Rectal smooth muscle tissue (tissue), 1 donor: ENCODE data around the gene CIC.

Source experiments
- H3K27ac ChIP-seq: one replicate; pipeline ENCODE4 v1.7.0; 2013; ENCODE audit warnings: low read depth, low read length, inconsistent platforms
- H3K27me3 ChIP-seq: one replicate; pipeline ENCODE4 v1.7.0; 2013; ENCODE audit warnings: low read length; ENCODE audit not compliant: control insufficient read depth, insufficient read depth
- H3K36me3 ChIP-seq: one replicate; pipeline ENCODE4 v1.7.0; 2013; ENCODE audit warnings: low read length; ENCODE audit not compliant: control insufficient read depth, insufficient read depth
- H3K4me1 ChIP-seq: one replicate; pipeline ENCODE4 v1.7.0; 2013; ENCODE audit warnings: low read length; ENCODE audit not compliant: control insufficient read depth, insufficient read depth
- H3K4me3 ChIP-seq: one replicate; pipeline ENCODE4 v1.7.0; 2013; ENCODE audit warnings: low read length
- H3K9ac ChIP-seq: one replicate; pipeline ENCODE4 v1.7.0; 2013; ENCODE audit warnings: low read length

CIC gene

DNA sequence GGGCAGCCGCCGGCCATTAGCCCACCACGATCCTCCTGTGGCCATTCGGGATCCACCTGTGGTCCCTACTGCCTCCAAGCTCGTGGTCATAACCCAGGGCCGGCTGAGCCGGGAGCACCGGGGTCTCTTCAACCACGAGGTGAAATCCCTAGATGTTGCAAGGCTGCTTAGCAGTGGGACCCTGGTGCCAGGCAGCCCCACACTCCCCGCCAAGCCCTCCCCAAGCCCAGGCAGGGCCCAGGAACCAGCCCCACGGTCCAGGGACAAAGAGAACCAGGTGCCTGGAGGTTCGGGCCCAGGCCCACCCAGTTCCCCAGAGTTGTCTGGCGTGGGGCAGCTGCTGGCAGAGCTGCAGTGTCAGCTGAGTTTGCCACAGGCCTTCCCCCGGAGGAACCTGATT is 40.6 kb downstream of the CIC start:
- Histone ChIP-seq H3K9ac (no peak overlapping the region), H3K4me3 (no peak overlapping the region), H3K27ac (no peak overlapping the region), H3K36me3 (no peaks in the 10 kb centered on the region), H3K27me3 (peaks cover 13% of the 10 kb centered on the region), H3K4me1 (no peaks in the 10 kb centered on the region)

DNA sequence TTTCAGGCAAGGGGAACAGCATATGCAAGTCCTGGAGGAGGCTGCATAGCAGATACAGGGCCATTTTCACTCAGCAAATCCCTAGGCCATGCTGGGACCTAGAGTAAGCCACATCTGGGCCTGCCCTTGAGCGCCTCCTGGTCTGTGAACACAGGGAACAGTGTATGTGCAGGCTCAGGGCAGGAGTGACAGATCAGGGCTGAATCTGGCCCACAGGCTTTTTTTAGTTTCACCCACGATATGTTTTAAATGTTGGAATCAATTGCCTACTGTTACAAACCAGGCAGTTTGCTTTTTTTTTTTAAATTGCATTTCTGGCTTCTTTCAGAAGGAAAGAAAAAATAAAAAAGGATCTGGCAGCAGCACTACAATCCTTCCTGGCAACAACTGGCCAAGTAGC is 42.6 kb downstream of the CIC start:
- H3K27ac ChIP-seq = no peak overlapping the region
- H3K36me3 ChIP-seq = no peaks in the 10 kb centered on the region
- no peak overlapping the region for H3K9ac ChIP-seq
- no peaks in the 10 kb centered on the region for H3K4me1 ChIP-seq
- no peak overlapping the region for H3K4me3 ChIP-seq
- peaks cover 13% of the 10 kb centered on the region for H3K27me3 ChIP-seq

DNA sequence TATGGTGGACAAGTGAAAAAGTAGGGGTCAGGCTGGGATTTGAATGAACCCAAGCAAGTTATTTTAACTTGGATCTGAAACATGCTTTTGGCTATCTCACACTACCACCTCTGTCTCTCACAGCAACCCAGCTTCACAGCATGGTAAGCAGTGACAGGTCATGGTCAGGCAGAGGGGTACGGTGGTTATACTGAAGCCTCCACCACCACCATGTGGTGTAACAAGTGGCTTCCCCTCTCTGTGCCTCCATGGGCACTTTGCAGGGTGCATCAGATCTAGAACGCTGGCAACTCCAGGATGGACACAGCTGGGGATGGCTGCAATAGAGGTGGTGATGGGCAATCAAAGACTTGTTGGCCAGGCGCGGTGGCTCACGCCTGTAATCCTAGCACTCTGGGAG is 43.3 kb downstream of the CIC start:
- H3K36me3 ChIP-seq = no peaks in the 10 kb centered on the region
- H3K27me3 ChIP-seq = peaks cover 13% of the 10 kb centered on the region
- no peak overlapping the region for H3K4me3 ChIP-seq
- no peaks in the 10 kb centered on the region for H3K4me1 ChIP-seq
- H3K9ac ChIP-seq = no peak overlapping the region
- no peak overlapping the region for H3K27ac ChIP-seq

DNA sequence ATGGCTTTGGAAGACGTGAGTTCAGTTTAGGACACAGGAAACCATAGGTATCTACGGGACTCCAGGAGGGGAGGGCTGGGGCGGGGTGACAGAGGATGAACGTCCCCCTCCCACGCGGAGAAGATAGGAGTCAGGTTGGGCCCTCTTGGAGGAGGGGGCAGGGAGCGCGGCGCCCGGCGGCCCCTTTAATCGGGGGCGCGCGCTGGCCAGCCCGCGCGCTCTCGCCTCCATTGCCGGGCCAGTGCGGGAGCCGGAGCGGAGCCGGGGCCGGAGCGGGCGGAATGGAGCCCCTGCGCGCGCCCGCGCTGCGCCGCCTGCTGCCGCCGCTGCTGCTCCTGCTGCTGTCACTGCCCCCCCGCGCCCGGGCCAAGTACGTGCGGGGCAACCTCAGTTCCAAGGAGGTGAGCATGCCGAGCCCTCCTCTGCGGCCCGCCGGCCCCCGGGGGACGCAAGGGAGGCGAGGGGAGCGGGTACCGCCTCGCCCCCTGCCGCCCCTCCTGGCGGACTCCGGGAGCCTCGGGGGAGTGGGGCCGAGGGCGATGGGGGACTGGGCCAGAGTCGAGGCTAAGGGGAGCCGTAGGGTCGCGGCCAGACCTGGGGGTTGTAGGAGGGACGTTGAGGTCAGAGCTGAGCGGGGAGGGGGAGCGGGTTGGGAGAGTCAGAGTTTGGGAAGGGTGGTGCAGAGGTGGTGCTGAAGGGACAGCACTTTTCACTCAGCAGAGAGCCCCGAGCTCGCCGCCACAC is 44.2 kb downstream of the CIC start, which contains the start of gene TMEM145:
Gene TMEM145, plus strand, starts transcription at position 214 of the 744 bp plus-strand sequence. Its CDS starts 68 bp downstream, at position 282.
- H3K9ac ChIP-seq = no peak within 1 kb of the TSS

DNA sequence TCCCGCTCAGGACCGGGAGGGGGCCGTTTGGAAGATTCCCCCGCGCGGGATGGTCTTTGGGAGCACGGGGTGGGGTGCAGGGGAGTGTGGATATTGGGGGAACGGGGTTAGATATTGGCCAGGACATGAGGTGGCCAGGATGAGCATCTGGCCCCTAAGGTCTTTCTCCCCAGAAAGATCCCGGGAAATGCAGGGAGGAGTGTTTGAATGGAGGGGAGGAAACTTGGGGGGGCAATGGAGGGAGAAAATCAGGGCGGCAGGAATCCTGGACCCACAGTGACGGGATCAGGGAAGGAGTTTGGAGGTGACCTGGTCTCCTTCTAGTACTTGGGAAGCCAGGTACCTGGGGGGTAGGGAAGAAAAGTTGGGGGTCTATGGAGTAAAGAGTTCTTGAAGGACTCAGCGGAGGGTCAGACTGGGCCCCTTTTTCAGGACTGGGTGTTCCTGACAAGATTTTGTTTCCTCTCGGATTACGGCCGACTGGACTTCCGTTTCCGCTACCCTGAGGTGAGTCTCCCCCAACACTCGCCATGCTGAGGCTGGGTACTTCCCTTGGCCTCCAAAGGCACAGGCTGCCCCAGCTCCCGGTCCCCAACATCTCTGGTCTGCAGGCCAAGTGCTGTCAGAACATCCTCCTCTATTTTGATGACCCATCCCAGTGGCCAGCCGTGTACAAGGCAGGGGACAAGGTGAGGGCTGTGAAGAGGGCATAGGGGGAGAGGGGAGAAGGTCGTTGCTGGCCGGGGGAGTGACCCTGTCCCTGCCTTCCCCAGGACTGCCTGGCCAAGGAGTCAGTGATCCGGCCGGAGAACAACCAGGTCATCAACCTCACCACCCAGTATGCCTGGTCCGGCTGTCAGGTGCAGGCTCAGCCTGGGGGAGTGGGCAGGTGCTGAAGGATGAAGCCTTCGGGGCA is 45.0 kb downstream of the CIC start:
- no peak overlapping the region for H3K27ac ChIP-seq
- no peaks in the 10 kb centered on the region for H3K36me3 ChIP-seq
- H3K27me3 ChIP-seq = peaks cover 13% of the 10 kb centered on the region
- no peak overlapping the region for H3K4me3 ChIP-seq
- no peaks in the 10 kb centered on the region for H3K4me1 ChIP-seq
- no peak overlapping the region for H3K9ac ChIP-seq

More for the DNA sequence above, 44.2 kb downstream of the CIC start, which contains the start of gene TMEM145:
- H3K27ac ChIP-seq = no peak within 1 kb of the TSS
- H3K27me3 ChIP-seq = peaks cover 13% of the 10 kb centered on the region
- H3K4me1 ChIP-seq = no peaks in the 10 kb centered on the region
- no peaks in the 10 kb centered on the region for H3K36me3 ChIP-seq
- peak within 1 kb of the TSS; percentile 25 for H3K4me3 ChIP-seq

DNA sequence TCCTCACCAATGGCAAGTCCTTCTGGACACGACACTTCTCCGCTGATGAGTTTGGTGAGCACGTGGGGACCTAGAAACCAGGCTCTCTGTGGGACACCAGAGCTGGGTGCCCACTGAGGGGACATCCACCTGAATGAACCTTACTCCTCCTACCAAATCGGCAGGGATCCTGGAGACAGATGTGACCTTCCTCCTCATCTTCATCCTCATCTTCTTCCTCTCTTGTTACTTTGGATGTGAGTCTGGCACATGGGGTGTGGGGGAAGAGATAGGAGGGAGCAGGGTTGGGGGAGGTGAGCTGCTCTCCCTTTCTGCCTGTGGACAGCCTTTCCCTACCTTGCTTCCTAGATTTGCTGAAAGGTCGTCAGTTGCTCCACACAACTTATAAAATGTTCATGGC is 46.0 kb downstream of the CIC start:
- Histone ChIP-seq H3K36me3 (no peaks in the 10 kb centered on the region), H3K9ac (no peak overlapping the region), H3K4me3 (no peak overlapping the region), H3K4me1 (no peaks in the 10 kb centered on the region), H3K27ac (no peak overlapping the region), H3K27me3 (peaks cover 10% of the 10 kb centered on the region)

DNA sequence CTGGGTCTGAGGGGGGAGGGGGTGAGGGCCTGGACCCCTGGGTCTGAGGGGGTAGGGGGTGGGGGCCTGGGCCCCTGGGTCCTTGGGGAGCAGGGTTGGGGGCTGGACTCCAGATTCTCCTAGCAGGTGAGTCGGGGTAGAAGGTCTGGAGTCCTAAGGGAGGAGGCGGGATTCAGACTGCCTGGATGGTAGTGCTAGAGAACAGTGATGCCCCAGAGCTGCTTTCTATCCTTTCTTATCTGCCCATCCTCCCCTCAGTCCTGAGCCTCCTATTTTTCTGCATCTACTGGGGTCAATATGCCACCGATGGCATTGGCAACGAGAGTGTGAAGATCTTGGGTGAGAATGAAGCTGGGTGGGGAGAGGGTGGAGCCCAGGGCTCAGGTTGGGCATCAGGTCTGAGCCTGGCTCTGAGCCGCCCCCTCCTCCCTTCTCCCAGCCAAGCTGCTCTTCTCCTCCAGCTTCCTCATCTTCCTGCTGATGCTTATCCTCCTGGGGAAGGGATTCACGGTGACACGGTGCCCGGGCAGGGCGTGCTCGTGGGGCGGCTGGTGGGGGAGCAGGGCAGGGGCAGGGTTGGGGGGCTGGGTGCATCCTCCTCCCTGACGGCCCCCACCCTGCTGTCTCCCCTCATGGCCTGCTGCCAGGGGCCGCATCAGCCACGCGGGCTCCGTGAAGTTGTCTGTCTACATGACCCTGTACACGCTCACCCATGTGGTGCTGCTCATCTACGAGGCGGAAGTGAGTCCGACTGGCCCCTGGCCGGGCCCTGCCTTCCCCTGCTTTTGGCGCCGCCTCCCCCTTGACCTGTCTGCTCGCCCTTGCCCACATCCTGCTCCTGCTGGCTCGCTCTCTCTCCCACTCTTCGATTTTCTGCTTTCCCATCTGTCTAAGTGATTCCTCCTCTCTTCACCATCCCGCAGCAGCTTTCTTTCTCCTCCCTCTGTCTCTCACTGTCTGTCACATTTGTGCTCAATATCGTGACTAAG is 47.5 kb downstream of the CIC start:
- H3K9ac ChIP-seq = no peak overlapping the region
- no peaks in the 10 kb centered on the region for H3K36me3 ChIP-seq
- peaks cover 10% of the 10 kb centered on the region for H3K27me3 ChIP-seq
- no peak overlapping the region for H3K4me3 ChIP-seq
- no peak overlapping the region for H3K27ac ChIP-seq
- H3K4me1 ChIP-seq = no peaks in the 10 kb centered on the region

DNA sequence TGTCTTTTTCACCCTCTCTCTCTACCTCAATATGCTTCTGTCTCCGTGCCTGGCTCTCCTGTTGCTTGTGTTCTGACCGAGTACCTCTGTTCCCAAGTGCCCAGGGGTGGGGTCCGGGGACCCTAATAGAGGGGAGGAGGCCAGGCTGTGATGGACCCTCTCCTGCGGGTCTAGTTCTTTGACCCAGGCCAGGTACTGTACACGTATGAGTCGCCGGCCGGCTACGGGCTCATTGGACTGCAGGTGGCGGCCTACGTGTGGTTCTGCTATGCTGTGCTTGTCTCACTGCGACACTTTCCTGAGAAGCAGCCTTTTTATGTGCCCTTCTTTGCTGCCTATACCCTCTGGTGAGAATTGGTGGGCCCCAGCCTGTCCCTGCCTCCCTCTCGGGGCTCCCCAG is 48.5 kb downstream of the CIC start:
- Histone ChIP-seq H3K27me3 (peaks cover 10% of the 10 kb centered on the region), H3K36me3 (no peaks in the 10 kb centered on the region), H3K27ac (no peak overlapping the region)

DNA sequence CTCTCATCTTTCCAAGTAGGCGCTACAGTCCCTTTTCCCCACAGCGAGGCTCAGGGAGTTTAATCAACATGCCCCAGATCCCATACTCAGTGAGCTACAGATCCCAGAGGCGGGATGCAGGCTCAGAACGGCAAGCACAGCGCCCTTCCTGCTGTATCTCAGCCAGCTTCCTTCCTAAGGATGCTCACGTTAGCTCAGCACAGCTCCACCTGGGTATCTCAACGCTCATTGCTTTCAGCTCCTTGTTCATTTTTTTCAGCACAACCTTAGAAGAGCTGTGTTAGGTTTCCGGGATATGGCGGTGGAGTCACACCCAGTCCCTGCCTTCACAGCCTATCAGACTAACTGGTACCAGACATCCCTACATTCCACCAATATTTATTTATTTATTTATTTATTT is 53.3 kb downstream of the CIC start:
- Histone ChIP-seq H3K36me3 (no peaks in the 10 kb centered on the region), H3K4me1 (peaks cover 9% of the 10 kb centered on the region), H3K4me3 (no peak overlapping the region), H3K9ac (no peak overlapping the region), H3K27me3 (peaks cover 10% of the 10 kb centered on the region), H3K27ac (no peak overlapping the region)

More for the DNA sequence above, 48.5 kb downstream of the CIC start:
- Histone ChIP-seq H3K4me1 (no peaks in the 10 kb centered on the region), H3K4me3 (no peak overlapping the region), H3K9ac (no peak overlapping the region)

DNA sequence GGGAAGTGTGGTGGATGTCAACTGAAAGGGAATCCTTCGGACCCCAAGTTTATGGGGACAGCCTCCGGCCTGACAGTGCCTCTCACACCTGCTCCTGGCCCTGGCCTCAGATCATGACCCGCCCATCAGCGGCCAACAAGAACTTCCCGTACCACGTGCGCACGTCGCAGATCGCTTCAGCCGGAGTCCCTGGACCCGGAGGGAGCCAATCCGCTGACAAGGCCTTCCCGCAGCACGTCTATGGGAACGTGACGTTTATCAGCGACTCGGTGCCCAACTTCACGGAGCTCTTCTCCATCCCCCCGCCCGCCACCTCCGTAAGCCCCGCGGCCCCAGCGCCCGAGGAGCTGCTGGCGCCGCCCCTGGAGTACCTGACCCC is 54.4 kb downstream of the CIC start:
- H3K27me3 ChIP-seq = peaks cover 10% of the 10 kb centered on the region
- no peaks in the 10 kb centered on the region for H3K36me3 ChIP-seq
- H3K9ac ChIP-seq = no peak overlapping the region
- peaks cover 9% of the 10 kb centered on the region for H3K4me1 ChIP-seq
- no peak overlapping the region for H3K4me3 ChIP-seq
- H3K27ac ChIP-seq = no peak overlapping the region

DNA sequence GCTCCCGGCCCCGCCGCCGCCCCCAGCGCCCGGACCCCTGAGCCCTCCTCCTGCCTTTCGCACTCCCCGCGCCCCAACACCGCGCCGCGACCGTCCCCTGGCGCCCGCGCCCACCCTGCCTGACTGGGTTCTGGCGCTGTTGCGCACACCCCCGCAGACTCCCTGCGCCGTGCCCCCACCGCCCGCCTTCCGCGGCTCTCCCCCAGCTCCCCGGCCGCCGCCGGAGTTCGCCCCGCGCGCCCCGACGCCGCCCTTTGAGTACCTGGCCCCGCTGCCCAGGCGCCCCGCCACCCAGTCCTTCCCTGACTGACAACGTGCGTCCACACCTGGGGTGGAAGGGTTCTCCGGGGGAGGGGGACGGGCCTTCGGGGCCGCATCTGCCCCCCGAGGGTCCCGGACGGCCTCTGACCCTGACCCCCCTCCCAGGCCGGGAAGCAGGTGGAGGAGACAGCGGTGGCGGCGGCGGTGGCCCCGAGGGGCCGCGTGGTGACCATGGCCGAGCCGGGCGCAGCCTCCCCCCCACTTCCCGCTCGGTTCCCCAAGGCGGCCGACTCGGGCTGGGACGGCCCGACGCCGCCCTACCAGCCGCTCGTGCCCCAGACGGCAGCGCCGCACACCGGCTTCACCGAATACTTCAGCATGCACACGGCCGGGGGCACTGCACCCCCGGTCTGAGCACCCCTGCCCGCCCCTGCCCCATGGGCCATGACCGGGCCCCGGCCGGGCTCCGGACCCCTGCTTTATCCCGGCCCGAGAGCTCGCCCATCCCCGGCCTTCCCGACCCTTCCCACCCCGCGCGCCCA is 55.0 kb downstream of the CIC start:
- Histone ChIP-seq H3K4me3 (no peak overlapping the region), H3K27ac (no peak overlapping the region), H3K9ac (no peak overlapping the region), H3K27me3 (peaks cover 10% of the 10 kb centered on the region), H3K4me1 (peaks cover 9% of the 10 kb centered on the region), H3K36me3 (no peaks in the 10 kb centered on the region)
